Common myeloid progenitor, CD34-positive (primary cell): ENCODE measurements around the gene CCDC97.
A peak's percentile ranks its signal among the peaks of the same experiment; 100 is the strongest.

Experiments used
- CTCF ChIA-PET: fragments of 350-600 bp; sonication (Branson Sonifier 250); formaldehyde crosslinking; loops from one replicate; lab custom pipeline; 2021; ENCODE audit warnings: antibody characterized with exemption; lab: Charles Lee
- POLR2A ChIA-PET: fragments of 350-600 bp; sonication (Branson Sonifier 250); formaldehyde crosslinking; loops from one replicate; lab custom pipeline; 2021; ENCODE audit warnings: antibody characterized with exemption; lab: Charles Lee
- DNase-seq, 3 donors: peaks; one replicate each; pipeline versions ENCODE4 v3.0.0 to v3.0.0-alpha.2; 2013
- H3K27ac ChIP-seq, 2 experiments: 1 replicate in 1 of 2; 2 replicates in 1 of 2; pipeline ENCODE4 v1.7.0; 2013; ENCODE audit warnings: inconsistent platforms in 2 of 2, low read length in 2 of 2, mild to moderate bottlenecking in 2 of 2, low read depth in 1 of 2, moderate library complexity in 1 of 2; ENCODE audit not compliant: severe bottlenecking in 2 of 2, insufficient read depth in 1 of 2, poor library complexity in 1 of 2
- H3K27me3 ChIP-seq, 5 experiments: replicated peaks in 2 of 5; 1 replicate in 3 of 5; 2 replicates in 2 of 5; pipeline versions ENCODE4 v1.6.1 to v1.7.0; 2013; ENCODE audit warnings: low read length in 4 of 5, mild to moderate bottlenecking in 2 of 5, moderate library complexity in 2 of 5, inconsistent platforms in 1 of 5; ENCODE audit not compliant: insufficient read depth in 5 of 5, control insufficient read depth in 4 of 5
- H3K36me3 ChIP-seq, 4 experiments: 1 replicate in 2 of 4; 2 replicates in 2 of 4; pipeline versions ENCODE4 v1.6.1 to v1.7.0; 2013; ENCODE audit warnings: low read length in 3 of 4, control low read depth in 1 of 4, mild to moderate bottlenecking in 1 of 4; ENCODE audit not compliant: control insufficient read depth in 4 of 4, insufficient read depth in 4 of 4
- H3K4me1 ChIP-seq, 4 experiments: 1 replicate in 3 of 4; 2 replicates in 1 of 4; pipeline versions ENCODE4 v1.6.1 to v1.7.1; 2013; ENCODE audit warnings: low read length in 3 of 4, mild to moderate bottlenecking in 3 of 4, control low read depth in 1 of 4, inconsistent platforms in 1 of 4, moderate library complexity in 1 of 4; ENCODE audit not compliant: control insufficient read depth in 4 of 4, insufficient read depth in 4 of 4; ENCODE audit errors: control extremely low read depth in 1 of 4
- H3K4me3 ChIP-seq, 7 experiments: 1 replicate in 4 of 7; 2 replicates in 3 of 7; pipeline versions ENCODE4 v1.5.1 to v1.7.0; 2013; ENCODE audit warnings: mild to moderate bottlenecking in 7 of 7, low read length in 6 of 7, moderate library complexity in 6 of 7, inconsistent platforms in 2 of 7, low read depth in 2 of 7, control low read depth in 1 of 7; ENCODE audit not compliant: insufficient read depth in 4 of 7, control insufficient read depth in 1 of 7; ENCODE audit errors: extremely low read depth in 1 of 7
- H3K9me3 ChIP-seq, 5 experiments: 1 replicate in 4 of 5; 2 replicates in 1 of 5; pipeline versions ENCODE4 v1.6.1 to v1.7.1; 2013; ENCODE audit warnings: low read length in 4 of 5, mild to moderate bottlenecking in 2 of 5, inconsistent platforms in 1 of 5, low read depth in 1 of 5, moderate library complexity in 1 of 5; ENCODE audit not compliant: control insufficient read depth in 4 of 5, insufficient read depth in 2 of 5; ENCODE audit errors: control extremely low read depth in 1 of 5
- WGBS: methylation state at CpG from one replicate; pipeline ENCODE4 v1.1.5; 2013; ENCODE audit not compliant: insufficient coverage; 5-methylcytosine and 5-hydroxymethylcytosine counted together

The CCDC97 gene

DNA sequence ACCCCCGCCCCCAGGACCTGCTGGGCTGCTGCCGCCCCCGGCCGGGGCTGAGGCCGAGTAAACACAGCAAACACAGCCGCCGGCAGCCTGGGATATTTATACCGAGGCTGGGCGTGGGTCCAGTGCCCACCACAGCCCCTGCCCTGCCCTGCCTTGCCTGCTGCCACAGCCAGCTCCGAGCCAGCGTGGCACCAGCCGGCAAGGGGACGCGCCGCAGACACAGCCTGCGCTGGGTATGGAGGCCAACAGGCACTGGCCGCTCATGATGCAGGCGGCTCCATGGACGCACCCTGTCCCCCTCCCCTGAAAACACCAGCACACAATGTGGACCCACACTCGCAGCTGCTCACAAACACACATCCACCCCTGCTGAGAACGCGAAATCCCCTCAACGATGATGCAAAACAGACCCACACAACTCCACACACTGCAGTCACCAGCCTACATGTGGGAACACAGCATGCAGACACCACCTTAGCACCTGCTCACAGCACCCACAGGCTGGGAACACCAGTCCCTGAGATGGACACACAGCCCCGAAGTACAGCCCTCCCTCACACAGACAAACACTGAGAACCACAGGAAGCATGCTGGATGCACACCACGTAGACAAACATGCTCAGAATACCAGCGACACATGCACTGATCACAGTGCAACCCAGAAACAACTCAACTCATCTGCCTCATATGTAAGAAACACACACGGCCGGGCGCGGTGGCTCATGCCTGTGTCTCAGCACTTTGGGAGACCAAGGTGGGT is 16.2 kb downstream of the CCDC97 start:
- POLR2A ChIA-PET: interaction anchor here (1.0 to 11.8 kb wide), 4 partner anchors 17 to 114 kb away, joined by 3 to 165 read pairs (median 10); partner anchors contain the start of genes B9D2, CCDC97, DMAC2 and TGFB1
- no peaks in the 10 kb centered on the region for H3K9me3 ChIP-seq
- H3K4me3 ChIP-seq: peak overlapping the region in 3 of 7 experiments; percentile 38 to 64 (median 47)
- H3K36me3 ChIP-seq: peaks cover 7 to 49% (median 18%) of the 10 kb centered on the region in 4 experiments
- peak overlapping the region in 1 of 2 experiments; percentile 6 for H3K27ac ChIP-seq
- H3K27me3 ChIP-seq: no peaks in the 10 kb centered on the region
- CTCF ChIA-PET: interaction anchor here (1.4 to 4.9 kb wide), 5 partner anchors 17 to 29 kb away, joined by 3 to 69 read pairs (median 10); partner anchors contain the start of gene TGFB1
- H3K4me1 ChIP-seq: peaks cover 28 to 95% (median 94%) of the 10 kb centered on the region in 4 experiments
- DNase-seq: peak in 1 of 3 donors; percentile 54
- 22% methylated on average over 22 of the region's 30 CpGs for WGBS

DNA sequence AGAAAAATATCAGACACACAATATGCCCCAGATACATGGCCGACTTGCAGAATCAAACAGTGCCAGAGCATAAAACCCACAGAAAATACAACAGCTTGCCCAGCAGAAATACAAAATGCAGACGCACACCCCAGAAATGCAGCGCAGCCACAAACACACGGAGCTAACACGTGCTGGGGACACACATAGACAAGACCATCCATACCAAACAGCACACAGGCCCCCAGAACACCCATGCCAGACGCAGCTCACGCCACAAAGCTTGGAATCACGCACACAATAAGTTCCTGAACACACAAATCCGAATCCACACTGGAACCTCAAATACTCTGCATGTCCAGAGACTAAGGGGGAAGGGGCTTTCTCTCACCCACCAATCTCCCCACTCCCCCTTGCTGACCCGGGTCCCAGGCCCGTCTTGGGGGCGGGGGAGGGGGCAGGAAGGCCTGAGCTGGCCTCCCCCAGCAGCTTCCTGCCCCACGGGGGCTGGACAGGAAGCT is 17.2 kb downstream of the CCDC97 start:
- DNase-seq: peak in 2 of 3 donors; percentile 73 to 84
- POLR2A ChIA-PET: interaction anchor here (0.6 to 11.8 kb wide), 7 partner anchors 15 to 204 kb away, joined by 4 to 165 read pairs (median 4); partner anchors contain the start of genes B9D2, CCDC97 and TGFB1
- CTCF ChIA-PET: interaction anchor here (1.0 to 3.8 kb wide), 9 partner anchors 15 to 64 kb away, joined by 3 to 27 read pairs (median 4); no protein-coding TSS in a partner anchor
- peaks cover 28 to 85% (median 84%) of the 10 kb centered on the region in 4 experiments for H3K4me1 ChIP-seq
- peak overlapping the region in 1 of 2 experiments; percentile 27 for H3K27ac ChIP-seq
- H3K4me3 ChIP-seq: peak overlapping the region in 4 of 7 experiments; percentile 48 to 62 (median 53)
- WGBS: 0% methylated on average over 3 of the region's 13 CpGs
- H3K36me3 ChIP-seq: peaks cover 7 to 52% (median 25%) of the 10 kb centered on the region in 4 experiments
- no peaks in the 10 kb centered on the region for H3K27me3 ChIP-seq
- no peaks in the 10 kb centered on the region for H3K9me3 ChIP-seq

GRCh38 chr19:41327576-41328156 is 17.7 kb downstream of the CCDC97 start:
- H3K9me3 ChIP-seq: no peaks in the 10 kb centered on the region
- H3K4me3 ChIP-seq: peak overlapping the region in 4 of 7 experiments; percentile 48 to 62 (median 56)
- DNase-seq: peak; percentile 84 to 95 (median 91)
- peaks cover 11 to 52% (median 28%) of the 10 kb centered on the region in 4 experiments for H3K36me3 ChIP-seq
- CTCF ChIA-PET: interaction anchor here (1.0 to 3.8 kb wide), 10 partner anchors 14 to 65 kb away, joined by 3 to 27 read pairs (median 4); no protein-coding TSS in a partner anchor
- H3K27me3 ChIP-seq: no peaks in the 10 kb centered on the region
- POLR2A ChIA-PET: interaction anchor here (0.6 to 11.8 kb wide), 7 partner anchors 14 to 203 kb away, joined by 4 to 165 read pairs (median 4); partner anchors contain the start of genes B9D2, CCDC97 and TGFB1
- H3K4me1 ChIP-seq: peaks cover 28 to 80% (median 79%) of the 10 kb centered on the region in 4 experiments
- peak overlapping the region in 1 of 2 experiments; percentile 27 for H3K27ac ChIP-seq
- WGBS: 2% methylated on average over 28 of the region's 33 CpGs

- peaks cover 28 to 74% (median 73%) of the 10 kb centered on the region in 4 experiments for H3K4me1 ChIP-seq
- H3K4me3 ChIP-seq: peak overlapping the region in 5 of 7 experiments; percentile 13 to 62 (median 52)
These were observed 18.3 kb downstream of the CCDC97 start for GRCh38 chr19:41328157-41328841.

GRCh38 chr19:41328842-41329225 is 18.9 kb downstream of the CCDC97 start:
- no peaks in the 10 kb centered on the region for H3K27me3 ChIP-seq
- H3K27ac ChIP-seq: peak overlapping the region in 1 of 2 experiments; percentile 13
- ChIA-PET CTCF (interaction anchor here (0.7 to 3.8 kb wide), 5 partner anchors 17 to 45 kb away, joined by 3 to 27 read pairs (median 4); no protein-coding TSS in a partner anchor), POLR2A (interaction anchor here (1.0 to 11.8 kb wide), 4 partner anchors 19 to 202 kb away, joined by 5 to 165 read pairs (median 12); partner anchors contain the start of genes CCDC97 and TGFB1)
- peaks cover 28 to 72% (median 67%) of the 10 kb centered on the region in 4 experiments for H3K4me1 ChIP-seq
- peaks cover 11 to 56% (median 34%) of the 10 kb centered on the region in 4 experiments for H3K36me3 ChIP-seq
- no peaks in the 10 kb centered on the region for H3K9me3 ChIP-seq
- WGBS: no CpG with 5 or more reads among the region's 1 CpG
- DNase-seq: no peak
- H3K4me3 ChIP-seq: peak overlapping the region in 3 of 7 experiments; percentile 48 to 60 (median 52)

More at GRCh38 chr19:41328157-41328841, 18.3 kb downstream of the CCDC97 start:
- H3K36me3 ChIP-seq: peaks cover 11 to 52% (median 31%) of the 10 kb centered on the region in 4 experiments
- ChIA-PET POLR2A (interaction anchor here (1.0 to 11.8 kb wide), 6 partner anchors 14 to 203 kb away, joined by 4 to 165 read pairs (median 6); partner anchors contain the start of genes CCDC97 and TGFB1), CTCF (interaction anchor here (0.7 to 3.8 kb wide), 8 partner anchors 13 to 65 kb away, joined by 3 to 27 read pairs (median 4); no protein-coding TSS in a partner anchor)
- H3K9me3 ChIP-seq: no peaks in the 10 kb centered on the region
- H3K27ac ChIP-seq: peak overlapping the region; percentile 13 to 27
- no peaks in the 10 kb centered on the region for H3K27me3 ChIP-seq
- DNase-seq: peak in 2 of 3 donors; percentile 70 to 80
- WGBS: 20% methylated on average over 18 of the region's 22 CpGs

DNA sequence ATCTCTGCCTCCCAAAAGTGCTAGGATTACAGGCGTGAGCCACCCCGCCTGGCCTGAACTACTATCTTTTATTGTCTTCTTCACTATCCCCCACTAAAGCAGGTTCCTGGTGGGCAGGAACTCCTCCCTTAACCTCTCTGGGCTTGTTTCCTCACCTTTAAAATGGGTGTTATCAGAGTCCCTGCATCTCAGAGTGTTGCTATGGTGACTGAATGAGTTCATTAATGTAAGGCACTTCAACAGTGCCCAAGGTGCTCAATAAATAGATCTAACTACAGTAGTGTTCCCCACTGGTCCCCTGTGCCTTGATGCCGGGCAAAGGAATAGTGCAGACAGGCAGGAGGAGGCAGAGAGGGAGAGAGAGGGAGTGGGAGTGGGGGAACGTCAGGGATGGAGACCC is 20.5 kb downstream of the CCDC97 start:
- 100% methylated on average over 1 of the region's 4 CpGs for WGBS
- peak overlapping the region in 1 of 2 experiments; percentile 34 for H3K27ac ChIP-seq

More for the DNA sequence above, 20.5 kb downstream of the CCDC97 start:
- no peaks in the 10 kb centered on the region for H3K27me3 ChIP-seq
- no peak for DNase-seq
- H3K36me3 ChIP-seq: peaks cover 11 to 58% (median 35%) of the 10 kb centered on the region in 4 experiments
- no peak overlapping the region for H3K4me3 ChIP-seq
- H3K4me1 ChIP-seq: peaks cover 24 to 71% (median 65%) of the 10 kb centered on the region in 4 experiments
- POLR2A ChIA-PET: no interaction called here
- CTCF ChIA-PET: no interaction called here
- H3K9me3 ChIP-seq: no peaks in the 10 kb centered on the region
